Duodenal mucosa (tissue), 2 donors: ENCODE data around the gene CCDC195.
"Not testable (repeated sequence)": the region's sequence is repeated elsewhere in the genome, so short reads cannot be mapped to it uniquely, and the experiment has no call there.

Source experiments
- H3K27ac ChIP-seq: one replicate; pipeline ENCODE4 v1.7.0; 2013; ENCODE audit warnings: low read depth, low read length
- H3K27me3 ChIP-seq, 2 donors: one replicate each; pipeline ENCODE4 v1.7.0; 2013; ENCODE audit warnings: low read length in 2 of 2, control low read depth in 1 of 2; ENCODE audit not compliant: insufficient read depth in 2 of 2, control insufficient read depth in 1 of 2
- H3K36me3 ChIP-seq, 2 donors: one replicate each; pipeline ENCODE4 v1.7.0; 2013; ENCODE audit warnings: low read length in 2 of 2, control low read depth in 1 of 2; ENCODE audit not compliant: insufficient read depth in 2 of 2, control insufficient read depth in 1 of 2
- H3K4me1 ChIP-seq, 2 donors: one replicate each; pipeline ENCODE4 v1.7.0; 2013; ENCODE audit warnings: low read length in 2 of 2, control low read depth in 1 of 2; ENCODE audit not compliant: insufficient read depth in 2 of 2, control insufficient read depth in 1 of 2
- H3K4me3 ChIP-seq, 2 donors: one replicate each; pipeline ENCODE4 v1.7.0; 2013; ENCODE audit warnings: low read length in 2 of 2, low read depth in 1 of 2
- H3K9ac ChIP-seq, 2 donors: one replicate each; pipeline ENCODE4 v1.7.0; 2013; ENCODE audit warnings: low read length in 2 of 2, low read depth in 1 of 2
- H3K9me3 ChIP-seq, 2 donors: one replicate each; pipeline ENCODE4 v1.7.0; 2013; ENCODE audit warnings: low read length in 2 of 2, control low read depth in 1 of 2; ENCODE audit not compliant: control insufficient read depth in 1 of 2

The CCDC195 gene

DNA sequence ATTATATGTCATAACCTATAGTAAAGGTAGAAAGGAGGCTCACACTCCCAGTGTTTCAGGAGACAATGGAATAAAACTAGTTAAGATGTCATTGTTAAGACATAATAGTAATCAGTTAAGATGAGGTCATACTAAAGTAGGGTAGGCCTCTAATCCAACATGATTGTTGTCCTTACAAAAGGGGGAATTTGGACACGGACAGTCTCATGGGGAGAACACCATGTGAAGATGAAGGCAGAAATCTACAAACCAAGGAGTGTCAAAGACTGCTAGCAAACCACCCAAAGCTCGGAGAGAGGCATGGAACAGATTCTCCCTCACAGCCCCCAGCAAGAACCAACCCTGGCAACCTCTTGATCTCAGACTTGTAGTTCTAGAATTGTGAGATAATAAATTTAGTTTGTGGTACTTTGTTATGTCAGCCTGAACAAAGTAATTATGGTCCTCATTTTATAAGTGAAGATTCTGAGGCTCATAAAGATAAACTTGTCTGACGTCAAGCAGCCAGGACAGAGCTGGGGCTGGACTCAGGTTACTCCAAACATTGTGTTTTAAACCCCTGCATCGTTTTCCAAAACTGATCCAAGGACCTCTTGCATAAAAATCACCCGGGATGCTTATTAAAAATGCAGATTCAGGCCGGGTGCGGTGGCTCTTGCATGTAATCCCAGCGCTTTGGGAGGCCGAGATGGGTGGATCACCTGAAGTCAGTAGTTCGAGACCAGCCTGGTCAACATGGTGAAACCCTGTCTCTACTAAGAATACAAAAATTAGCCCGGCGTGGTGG lies 47.8 kb downstream of the CCDC195 start:
- Histone ChIP-seq H3K9ac (no peak overlapping the region), H3K4me3 (no peak overlapping the region), H3K27me3 (no peaks in the 10 kb centered on the region), H3K27ac (no peak overlapping the region), H3K9me3 (peaks cover 0 to 2% of the 10 kb centered on the region in 2 donors), H3K4me1 (no peaks in the 10 kb centered on the region), H3K36me3 (no peaks in the 10 kb centered on the region)

DNA sequence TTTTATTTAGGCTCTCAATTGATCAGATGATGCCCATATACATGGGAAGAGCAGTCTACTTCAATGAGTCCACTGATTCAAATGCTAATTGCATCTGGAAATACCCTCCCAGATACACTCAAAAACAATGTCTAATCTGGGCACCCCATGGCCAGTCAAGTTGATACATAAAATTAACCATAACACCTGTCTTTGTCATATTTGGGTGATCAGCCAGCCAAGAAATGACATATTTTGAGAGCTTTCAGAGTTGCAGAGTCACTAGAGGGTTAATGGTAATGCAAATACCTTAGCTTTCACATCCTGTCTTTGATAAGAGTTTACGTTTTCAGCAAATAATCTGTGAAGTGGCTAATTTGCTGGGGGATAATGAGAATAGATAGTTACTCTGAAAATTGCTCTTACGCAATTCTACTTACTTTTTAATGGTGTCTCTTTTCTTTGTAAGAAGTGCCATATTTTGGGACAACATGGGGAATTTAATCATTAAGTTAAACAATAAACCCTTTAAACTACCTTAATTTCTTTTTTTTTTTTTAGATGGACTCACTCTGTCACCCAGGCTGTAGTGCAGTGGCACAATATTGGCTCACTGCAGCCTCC lies 49.1 kb downstream of the CCDC195 start:
- Histone ChIP-seq H3K4me3 (no peak overlapping the region), H3K9ac (no peak overlapping the region), H3K27me3 (no peaks in the 10 kb centered on the region), H3K36me3 (no peaks in the 10 kb centered on the region), H3K27ac (no peak overlapping the region), H3K9me3 (peaks cover 0 to 4% of the 10 kb centered on the region in 2 donors), H3K4me1 (no peaks in the 10 kb centered on the region)

GRCh38 chr2:224663322-224663721 lies 52.8 kb downstream of the CCDC195 start:
- not testable (repeated sequence) for H3K27me3 ChIP-seq, H3K9me3 ChIP-seq, H3K4me3 ChIP-seq, H3K27ac ChIP-seq, H3K9ac ChIP-seq, H3K4me1 ChIP-seq, H3K36me3 ChIP-seq

- not testable (repeated sequence) for H3K4me3 ChIP-seq, H3K36me3 ChIP-seq, H3K27me3 ChIP-seq, H3K27ac ChIP-seq, H3K9ac ChIP-seq, H3K9me3 ChIP-seq, H3K4me1 ChIP-seq
Observed at GRCh38 chr2:224661708-224662107, 54.5 kb downstream of the CCDC195 start.

- no peaks in the 10 kb centered on the region for H3K36me3 ChIP-seq
- no peaks in the 10 kb centered on the region for H3K27me3 ChIP-seq
- peaks cover 0 to 4% of the 10 kb centered on the region in 2 donors for H3K9me3 ChIP-seq
- no peaks in the 10 kb centered on the region for H3K4me1 ChIP-seq
- no peak overlapping the region for H3K9ac ChIP-seq
- H3K4me3 ChIP-seq: no peak overlapping the region
- no peak overlapping the region for H3K27ac ChIP-seq
Observed at GRCh38 chr2:224659714-224660113, 56.5 kb downstream of the CCDC195 start.

DNA sequence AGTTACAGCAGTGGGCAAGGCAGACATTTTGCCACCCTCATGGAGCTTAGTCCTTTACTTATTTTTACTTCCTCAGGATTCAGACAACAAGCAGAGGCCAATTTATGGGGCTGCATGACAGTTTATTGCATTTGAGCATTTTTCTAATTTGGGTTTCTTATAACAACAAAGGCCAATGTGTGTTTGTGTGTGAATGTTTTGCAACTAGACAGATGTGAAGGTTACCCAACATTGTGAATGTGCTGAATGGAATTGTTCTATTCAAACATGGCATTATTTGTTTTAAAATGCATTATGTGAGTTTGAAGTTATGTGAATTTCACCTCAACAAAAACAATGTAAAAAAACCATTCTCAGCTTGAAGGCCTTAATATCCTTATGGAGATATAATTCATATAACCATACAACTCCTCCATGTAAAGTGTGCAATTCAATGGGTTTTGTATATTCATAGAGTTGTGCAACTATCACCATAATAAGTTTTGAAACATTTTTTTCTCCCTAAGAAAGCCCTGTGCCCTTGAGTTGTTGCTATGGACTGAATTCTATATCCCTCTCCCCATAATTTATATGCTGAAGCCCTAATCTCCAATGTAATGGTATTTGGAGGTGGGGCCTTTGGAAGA lies 57.3 kb downstream of the CCDC195 start:
- Histone ChIP-seq H3K9ac (no peak overlapping the region), H3K27ac (no peak overlapping the region), H3K4me3 (no peak overlapping the region), H3K27me3 (no peaks in the 10 kb centered on the region), H3K4me1 (no peaks in the 10 kb centered on the region), H3K9me3 (peaks cover 0 to 4% of the 10 kb centered on the region in 2 donors), H3K36me3 (no peaks in the 10 kb centered on the region)

GRCh38 chr2:224657349-224657748 lies 58.8 kb downstream of the CCDC195 start:
- no peaks in the 10 kb centered on the region for H3K9me3 ChIP-seq
- H3K36me3 ChIP-seq: no peaks in the 10 kb centered on the region
- H3K9ac ChIP-seq: no peak overlapping the region

GRCh38 chr2:224655006-224655537 lies 61.1 kb downstream of the CCDC195 start:
- H3K4me1 ChIP-seq: no peaks in the 10 kb centered on the region
- no peaks in the 10 kb centered on the region for H3K36me3 ChIP-seq
- no peak overlapping the region for H3K27ac ChIP-seq
- no peaks in the 10 kb centered on the region for H3K27me3 ChIP-seq
- H3K9ac ChIP-seq: no peak overlapping the region
- no peaks in the 10 kb centered on the region for H3K9me3 ChIP-seq
- no peak overlapping the region for H3K4me3 ChIP-seq

More at GRCh38 chr2:224657349-224657748, 58.8 kb downstream of the CCDC195 start:
- Histone ChIP-seq H3K4me1 (no peaks in the 10 kb centered on the region), H3K4me3 (no peak overlapping the region), H3K27me3 (no peaks in the 10 kb centered on the region), H3K27ac (no peak overlapping the region)
